HUES6 (cell line): Measurements from ENCODE around the gene SCMH1.

Experiments used
- H3K27ac ChIP-seq: 2 replicates; pipeline ENCODE4 v1.7.0; 2013; ENCODE audit warnings: low read depth, mild to moderate bottlenecking, low read length, inconsistent platforms
- H3K27me3 ChIP-seq: 2 replicates; pipeline ENCODE4 v1.6.1; 2013; ENCODE audit warnings: low read length; ENCODE audit not compliant: control insufficient read depth, insufficient read depth
- H3K36me3 ChIP-seq: 2 replicates; pipeline ENCODE4 v1.6.1; 2013; ENCODE audit warnings: low read length; ENCODE audit not compliant: control insufficient read depth, insufficient read depth
- H3K4me1 ChIP-seq: 2 replicates; pipeline ENCODE4 v1.6.1; 2013; ENCODE audit warnings: low read length; ENCODE audit not compliant: control insufficient read depth, insufficient read depth
- H3K4me3 ChIP-seq: 2 replicates; pipeline ENCODE4 v1.5.1; 2013; ENCODE audit warnings: low read depth, low read length
- H3K9ac ChIP-seq: one replicate; pipeline ENCODE4 v1.6.1; 2013; ENCODE audit warnings: mild to moderate bottlenecking, low read length
- H3K9me3 ChIP-seq: 2 replicates; pipeline ENCODE4 v1.6.1; 2013; ENCODE audit warnings: low read depth, low read length; ENCODE audit not compliant: control insufficient read depth, insufficient read depth

The SCMH1 gene

DNA sequence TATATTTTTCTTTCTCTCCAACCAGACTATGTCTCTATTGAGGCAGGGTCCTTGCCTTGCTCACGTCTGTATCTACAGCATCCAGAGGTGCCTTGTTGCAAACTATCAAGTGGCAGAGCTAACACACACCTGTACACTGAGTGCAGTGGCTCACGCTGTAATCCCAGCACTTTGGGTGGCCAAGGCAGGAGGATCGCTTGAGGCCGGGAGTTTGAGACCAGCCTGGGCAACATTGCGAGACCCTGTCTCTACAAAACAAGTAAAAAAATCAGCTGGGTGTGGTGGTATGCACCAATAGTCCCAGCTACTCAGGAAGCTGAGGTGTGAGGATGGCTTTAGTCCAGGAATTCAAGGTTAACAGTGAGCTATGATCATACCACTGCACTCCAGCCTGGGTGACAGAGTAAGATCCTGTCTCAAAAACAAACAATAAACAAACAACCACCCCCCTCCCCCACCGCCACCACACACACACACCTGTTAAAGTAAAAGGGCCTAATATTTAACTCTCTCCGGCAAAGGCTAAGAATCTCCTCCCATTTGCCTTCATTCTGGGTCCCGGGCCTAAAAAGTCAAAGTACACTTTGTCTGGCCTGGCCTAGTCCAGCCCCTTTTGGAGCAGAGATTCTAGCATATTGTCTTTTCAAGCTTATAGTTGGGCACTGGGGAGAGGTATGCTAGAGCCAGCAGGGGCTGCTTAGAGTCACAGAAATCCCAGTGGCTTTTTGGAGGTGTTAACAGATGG is 211.1 kb downstream of the SCMH1 start:
- Histone ChIP-seq H3K4me3 (no peak overlapping the region), H3K9ac (no peak overlapping the region), H3K27ac (no peak overlapping the region), H3K4me1 (peaks cover 9% of the 10 kb centered on the region; the same call in 1 of the 2 replicates), H3K36me3 (peaks cover 46% of the 10 kb centered on the region), H3K27me3 (no peaks in the 10 kb centered on the region), H3K9me3 (no peaks in the 10 kb centered on the region)

GRCh38 chr1:41028034-41028642 is 214.0 kb downstream of the SCMH1 start:
- Histone ChIP-seq H3K4me1 (no peaks in the 10 kb centered on the region; the same call in 1 of the 2 replicates), H3K27me3 (no peaks in the 10 kb centered on the region; the same call in 1 of the 2 replicates), H3K36me3 (peaks cover 33% of the 10 kb centered on the region), H3K9me3 (no peaks in the 10 kb centered on the region), H3K27ac (no peak overlapping the region), H3K9ac (no peak overlapping the region), H3K4me3 (no peak overlapping the region)

- H3K27ac ChIP-seq = no peak overlapping the region
- H3K36me3 ChIP-seq = peaks cover 26% of the 10 kb centered on the region
Measured at GRCh38 chr1:41025979-41026819, 215.9 kb downstream of the SCMH1 start.

GRCh38 chr1:41024953-41025352 is 217.2 kb downstream of the SCMH1 start:
- peaks cover 16% of the 10 kb centered on the region for H3K36me3 ChIP-seq
- no peak overlapping the region for H3K4me3 ChIP-seq
- H3K27ac ChIP-seq = no peak overlapping the region
- no peaks in the 10 kb centered on the region; the same call in 1 of the 2 replicates for H3K27me3 ChIP-seq
- H3K9me3 ChIP-seq = no peaks in the 10 kb centered on the region
- peaks cover 14% of the 10 kb centered on the region for H3K4me1 ChIP-seq
- H3K9ac ChIP-seq = no peak overlapping the region

More at GRCh38 chr1:41025979-41026819, 215.9 kb downstream of the SCMH1 start:
- Histone ChIP-seq H3K9me3 (no peaks in the 10 kb centered on the region), H3K4me3 (no peak overlapping the region), H3K9ac (no peak overlapping the region), H3K4me1 (peaks cover 7% of the 10 kb centered on the region), H3K27me3 (no peaks in the 10 kb centered on the region; the same call in 1 of the 2 replicates)

GRCh38 chr1:41023279-41023990 is 218.7 kb downstream of the SCMH1 start:
- no peak overlapping the region for H3K9ac ChIP-seq
- H3K36me3 ChIP-seq = peaks cover 14% of the 10 kb centered on the region
- H3K9me3 ChIP-seq = no peaks in the 10 kb centered on the region
- H3K4me1 ChIP-seq = peaks cover 14% of the 10 kb centered on the region
- H3K27ac ChIP-seq = no peak overlapping the region
- no peak overlapping the region for H3K4me3 ChIP-seq
- no peaks in the 10 kb centered on the region; the same call in 1 of the 2 replicates for H3K27me3 ChIP-seq

- Histone ChIP-seq H3K27me3 (no peaks in the 10 kb centered on the region; the same call in 1 of the 2 replicates), H3K4me3 (no peak overlapping the region), H3K36me3 (peaks cover 14% of the 10 kb centered on the region), H3K4me1 (peaks cover 14% of the 10 kb centered on the region), H3K27ac (no peak overlapping the region), H3K9me3 (no peaks in the 10 kb centered on the region), H3K9ac (no peak overlapping the region)
Measured at GRCh38 chr1:41022424-41022823, 219.7 kb downstream of the SCMH1 start.

DNA sequence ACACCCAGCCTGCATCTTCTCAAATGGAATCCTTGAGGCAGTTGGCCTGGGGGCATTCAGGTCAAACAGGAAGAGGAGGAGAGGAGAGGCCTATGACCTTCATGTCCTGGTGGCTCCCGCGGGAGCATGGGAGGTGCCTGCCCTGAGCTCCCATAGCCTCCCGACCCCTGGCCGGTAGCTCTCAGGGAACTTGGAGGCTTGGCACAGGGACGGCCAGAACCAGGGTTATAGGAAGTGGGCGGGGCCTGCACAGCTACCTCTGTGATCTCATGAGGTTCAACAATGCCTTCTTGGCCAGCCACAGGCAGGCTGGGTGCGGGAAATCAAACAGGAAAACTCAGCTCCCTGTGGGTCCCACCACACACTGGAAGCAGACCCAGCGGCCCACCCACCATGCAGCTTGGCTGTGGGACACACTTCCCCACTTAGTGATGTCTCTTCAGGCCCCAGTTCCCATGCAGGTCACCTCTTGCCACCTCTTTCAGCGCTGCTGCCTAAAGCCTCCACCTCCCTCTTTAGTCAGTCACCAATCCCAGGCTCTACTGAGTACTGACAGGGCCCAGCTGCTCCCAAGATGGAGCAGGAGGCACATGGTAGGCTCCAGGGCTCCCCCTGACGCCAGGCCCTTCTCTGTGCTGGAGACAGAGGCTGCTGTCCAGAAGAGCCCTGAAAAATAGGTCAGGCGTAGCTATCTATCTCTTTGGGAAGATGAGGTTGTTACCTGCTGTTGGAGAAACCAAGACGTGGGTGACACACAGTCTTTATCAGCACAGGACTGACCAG is 220.4 kb downstream of the SCMH1 start, which contains the start of gene SLFNL1:
Gene SLFNL1 (minus strand): TSS at position 200 of the 783 bp plus-strand sequence. CDS start 1,065 bp downstream, outside the sequence.
- Histone ChIP-seq H3K4me3 (no peak within 1 kb of the TSS), H3K9ac (no peak within 1 kb of the TSS), H3K36me3 (peaks cover 19% of the 10 kb centered on the region), H3K27me3 (no peaks in the 10 kb centered on the region; the same call in 1 of the 2 replicates), H3K4me1 (peaks cover 14% of the 10 kb centered on the region), H3K27ac (no peak within 1 kb of the TSS), H3K9me3 (no peaks in the 10 kb centered on the region)

GRCh38 chr1:41020654-41021053 is 221.5 kb downstream of the SCMH1 start:
- no peak overlapping the region for H3K4me3 ChIP-seq
- peaks cover 27% of the 10 kb centered on the region for H3K36me3 ChIP-seq
- peaks cover 14% of the 10 kb centered on the region for H3K4me1 ChIP-seq
- no peaks in the 10 kb centered on the region for H3K9me3 ChIP-seq
- H3K27ac ChIP-seq = no peak overlapping the region
- no peak overlapping the region for H3K9ac ChIP-seq
- no peaks in the 10 kb centered on the region; the same call in 1 of the 2 replicates for H3K27me3 ChIP-seq

GRCh38 chr1:41020109-41020576 is 222.0 kb downstream of the SCMH1 start:
- Histone ChIP-seq H3K9ac (no peak overlapping the region), H3K27ac (no peak overlapping the region), H3K4me1 (peaks cover 14% of the 10 kb centered on the region), H3K27me3 (no peaks in the 10 kb centered on the region; the same call in 1 of the 2 replicates), H3K9me3 (no peaks in the 10 kb centered on the region), H3K36me3 (peaks cover 32% of the 10 kb centered on the region), H3K4me3 (no peak overlapping the region)
